ENCODE results near the gene CUBN.
"Not testable (repeated sequence)": the region's sequence is repeated elsewhere in the genome, so short reads cannot be mapped to it uniquely, and the experiment has no call there.

CUBN gene

GRCh38 chr10:16828114-16828568, 301.5 kb downstream of the CUBN start:
- Mint-ChIP-seq H3K36me3 (peaks cover 3 to 4% of the 10 kb centered on the region in 2 donors), H3K4me1 (peaks cover 4 to 8% of the 10 kb centered on the region in 2 donors), H3K4me3 (no peak overlapping the region), H3K27ac (no peak overlapping the region), H3K27me3 (peaks cover 0 to 6% of the 10 kb centered on the region in 2 donors), H3K9me3 (peaks cover 3% of the 10 kb centered on the region in 2 donors)
- ATAC-seq (replicated peaks) = peak; percentile 73 to 86
- DNase-seq = peak; percentile 47

GRCh38 chr10:16827474-16827873, 302.1 kb downstream of the CUBN start:
- ATAC-seq (replicated peaks); H3K27ac Mint-ChIP-seq; H3K27me3 Mint-ChIP-seq; DNase-seq; H3K4me3 Mint-ChIP-seq; H3K9me3 Mint-ChIP-seq; H3K4me1 Mint-ChIP-seq: not testable (repeated sequence)
- peaks cover 7 to 10% of the 10 kb centered on the region in 2 donors for H3K36me3 Mint-ChIP-seq

GRCh38 chr10:16822726-16823360, 306.8 kb downstream of the CUBN start:
- ATAC-seq (replicated peaks) = no peak
- H3K27ac Mint-ChIP-seq = no peak overlapping the region
- H3K36me3 Mint-ChIP-seq = peaks cover 11 to 21% of the 10 kb centered on the region in 2 donors
- H3K4me1 Mint-ChIP-seq = peaks cover 3 to 5% of the 10 kb centered on the region in 2 donors
- H3K4me3 Mint-ChIP-seq = no peak overlapping the region
- H3K9me3 Mint-ChIP-seq = peaks cover 14 to 18% of the 10 kb centered on the region in 2 donors
- no peak for DNase-seq
- peaks cover 6 to 9% of the 10 kb centered on the region in 2 donors for H3K27me3 Mint-ChIP-seq

GRCh38 chr10:16822027-16822426, 307.6 kb downstream of the CUBN start:
- no peak for ATAC-seq (replicated peaks)
- peaks cover 0 to 3% of the 10 kb centered on the region in 2 donors for H3K4me1 Mint-ChIP-seq
- no peak overlapping the region for H3K27ac Mint-ChIP-seq
- peaks cover 6 to 9% of the 10 kb centered on the region in 2 donors for H3K27me3 Mint-ChIP-seq
- DNase-seq = no peak
- no peak overlapping the region for H3K4me3 Mint-ChIP-seq
- H3K9me3 Mint-ChIP-seq = peaks cover 14 to 18% of the 10 kb centered on the region in 2 donors
- H3K36me3 Mint-ChIP-seq = peaks cover 11 to 21% of the 10 kb centered on the region in 2 donors

GRCh38 chr10:16820421-16820820, 309.2 kb downstream of the CUBN start:
- DNase-seq (no peak), ATAC-seq (replicated peaks) (no peak)
- peaks cover 6 to 9% of the 10 kb centered on the region in 2 donors for H3K27me3 Mint-ChIP-seq
- H3K27ac Mint-ChIP-seq = no peak overlapping the region
- peaks cover 10 to 12% of the 10 kb centered on the region in 2 donors for H3K4me1 Mint-ChIP-seq
- no peak overlapping the region for H3K4me3 Mint-ChIP-seq
- peaks cover 11 to 24% of the 10 kb centered on the region in 2 donors for H3K36me3 Mint-ChIP-seq
- H3K9me3 Mint-ChIP-seq = peaks cover 14 to 18% of the 10 kb centered on the region in 2 donors

- Mint-ChIP-seq H3K4me1 (peaks cover 14 to 16% of the 10 kb centered on the region in 2 donors), H3K4me3 (no peak overlapping the region), H3K9me3 (peaks cover 14 to 18% of the 10 kb centered on the region in 2 donors), H3K36me3 (peaks cover 15 to 28% of the 10 kb centered on the region in 2 donors), H3K27me3 (peaks cover 6 to 9% of the 10 kb centered on the region in 2 donors), H3K27ac (no peak overlapping the region)
- no peak for DNase-seq
- no peak for ATAC-seq (replicated peaks)
Measured at GRCh38 chr10:16820018-16820417, 309.6 kb downstream of the CUBN start.

GRCh38 chr10:16819436-16819835, 310.2 kb downstream of the CUBN start:
- H3K4me3 Mint-ChIP-seq = no peak overlapping the region
- DNase-seq (no peak), ATAC-seq (replicated peaks) (no peak)
- H3K9me3 Mint-ChIP-seq = peaks cover 14 to 18% of the 10 kb centered on the region in 2 donors
- H3K4me1 Mint-ChIP-seq = peaks cover 18% of the 10 kb centered on the region in 2 donors
- peaks cover 6 to 9% of the 10 kb centered on the region in 2 donors for H3K27me3 Mint-ChIP-seq
- H3K27ac Mint-ChIP-seq = no peak overlapping the region
- peaks cover 18 to 31% of the 10 kb centered on the region in 2 donors for H3K36me3 Mint-ChIP-seq

GRCh38 chr10:16819026-16819425, 310.6 kb downstream of the CUBN start:
- peaks cover 18% of the 10 kb centered on the region in 2 donors for H3K4me1 Mint-ChIP-seq
- no peak overlapping the region for H3K4me3 Mint-ChIP-seq
- H3K36me3 Mint-ChIP-seq = peaks cover 19 to 31% of the 10 kb centered on the region in 2 donors
- peaks cover 6 to 9% of the 10 kb centered on the region in 2 donors for H3K27me3 Mint-ChIP-seq
- DNase-seq = no peak
- H3K9me3 Mint-ChIP-seq = peaks cover 14 to 18% of the 10 kb centered on the region in 2 donors
- ATAC-seq (replicated peaks) = no peak
- H3K27ac Mint-ChIP-seq = no peak overlapping the region

GRCh38 chr10:16817125-16818019, 312.2 kb downstream of the CUBN start, which contains the start of gene RSU1:
Gene RSU1, minus strand, starts transcription at chr10:16817424. Its CDS starts 343 bp downstream, at chr10:16817081.
- peaks cover 18% of the 10 kb centered on the region in 2 donors for H3K4me1 Mint-ChIP-seq
- DNase-seq = peak; percentile 100
- H3K4me3 Mint-ChIP-seq = peak within 1 kb of the TSS; percentile 93 to 95
- H3K36me3 Mint-ChIP-seq = peaks cover 19 to 23% of the 10 kb centered on the region in 2 donors
- H3K9me3 Mint-ChIP-seq = peaks cover 7 to 10% of the 10 kb centered on the region in 2 donors
- H3K27me3 Mint-ChIP-seq = peaks cover 6 to 9% of the 10 kb centered on the region in 2 donors
- H3K27ac Mint-ChIP-seq = peak within 1 kb of the TSS; percentile 92
- peak; percentile 95 to 96 for ATAC-seq (replicated peaks)

GRCh38 chr10:16816830-16817124, 312.8 kb downstream of the CUBN start:
- peaks cover 3 to 6% of the 10 kb centered on the region in 2 donors for H3K27me3 Mint-ChIP-seq
- peak overlapping the region; percentile 92 for H3K27ac Mint-ChIP-seq
- DNase-seq = no peak
- no peak for ATAC-seq (replicated peaks)
- H3K4me3 Mint-ChIP-seq = peak overlapping the region; percentile 93 to 95
- H3K4me1 Mint-ChIP-seq = peaks cover 20 to 21% of the 10 kb centered on the region in 2 donors
- H3K9me3 Mint-ChIP-seq = peaks cover 1 to 4% of the 10 kb centered on the region in 2 donors
- peaks cover 17 to 21% of the 10 kb centered on the region in 2 donors for H3K36me3 Mint-ChIP-seq

- peak overlapping the region; percentile 66 to 93 for H3K4me3 Mint-ChIP-seq
Measured at GRCh38 chr10:16816171-16816570, 313.4 kb downstream of the CUBN start.

GRCh38 chr10:16814012-16814411, 315.6 kb downstream of the CUBN start:
- ATAC-seq (replicated peaks) (no peak), DNase-seq (no peak)
- no peaks in the 10 kb centered on the region for H3K9me3 Mint-ChIP-seq
- no peak overlapping the region for H3K27ac Mint-ChIP-seq
- no peak overlapping the region for H3K4me3 Mint-ChIP-seq
- H3K36me3 Mint-ChIP-seq = peaks cover 22 to 28% of the 10 kb centered on the region in 2 donors
- H3K27me3 Mint-ChIP-seq = peaks cover 0 to under 1% of the 10 kb centered on the region in 2 donors
- peaks cover 22 to 27% of the 10 kb centered on the region in 2 donors for H3K4me1 Mint-ChIP-seq

More at GRCh38 chr10:16816171-16816570, 313.4 kb downstream of the CUBN start:
- H3K36me3 Mint-ChIP-seq = peaks cover 22 to 23% of the 10 kb centered on the region in 2 donors
- H3K27me3 Mint-ChIP-seq = peaks cover 0 to 6% of the 10 kb centered on the region in 2 donors
- H3K4me1 Mint-ChIP-seq = peaks cover 22 to 27% of the 10 kb centered on the region in 2 donors
- H3K27ac Mint-ChIP-seq = peak overlapping the region; percentile 62
- ATAC-seq (replicated peaks) (no peak), DNase-seq (no peak)
- peaks cover 0 to 3% of the 10 kb centered on the region in 2 donors for H3K9me3 Mint-ChIP-seq

- Mint-ChIP-seq H3K27ac (no peak overlapping the region), H3K27me3 (no peaks in the 10 kb centered on the region), H3K9me3 (no peaks in the 10 kb centered on the region), H3K4me3 (no peak overlapping the region), H3K4me1 (peaks cover 20 to 27% of the 10 kb centered on the region in 2 donors), H3K36me3 (peaks cover 22 to 28% of the 10 kb centered on the region in 2 donors)
- no peak for DNase-seq
- no peak for ATAC-seq (replicated peaks)
Measured at GRCh38 chr10:16812676-16813075, 316.9 kb downstream of the CUBN start.

GRCh38 chr10:16811765-16812164, 317.8 kb downstream of the CUBN start:
- DNase-seq (no peak), ATAC-seq (replicated peaks) (no peak)
- peaks cover 20 to 27% of the 10 kb centered on the region in 2 donors for H3K4me1 Mint-ChIP-seq
- H3K4me3 Mint-ChIP-seq = no peak overlapping the region
- peak overlapping the region; percentile 83 for H3K27ac Mint-ChIP-seq
- peaks cover 22 to 28% of the 10 kb centered on the region in 2 donors for H3K36me3 Mint-ChIP-seq
- H3K27me3 Mint-ChIP-seq = no peaks in the 10 kb centered on the region
- H3K9me3 Mint-ChIP-seq = no peaks in the 10 kb centered on the region
